ENCODE results near the gene PUDP.

GRCh38 chrX:7067256-7067655 lies 80.7 kb downstream of the PUDP start:
- TF ChIP-seq CTCF (IDR thresholded peaks at IDR 0.05), result no peak
- TF ChIP-seq POLR2AphosphoS5 (IDR thresholded peaks at IDR 0.05), result no peak
- no peak for TF ChIP-seq POLR2A (IDR thresholded peaks at IDR 0.05)
